ENCODE results near the gene SLC6A11.
A peak's percentile ranks its signal among the peaks of the same experiment; 100 is the strongest.

Gene SLC6A11

GRCh38 chr3:10870296-10870695 is 54.3 kb downstream of the SLC6A11 start:
- H3K4me3 ChIP-seq (ENCODE audit: control insufficient read depth, low read depth, low read length), result no peak overlapping the region

GRCh38 chr3:10873415-10873814 is 57.4 kb downstream of the SLC6A11 start:
- no peak overlapping the region for H3K4me3 ChIP-seq (ENCODE audit: control insufficient read depth, low read depth, low read length)
- no peak for TF ChIP-seq CTCF (IDR thresholded peaks at IDR 0.05; ENCODE audit: control insufficient read depth, insufficient read depth, low read depth, low read length, missing control alignments)
- no peak for DNase-seq (ENCODE audit: low read depth)

More at GRCh38 chr3:10870296-10870695, 54.3 kb downstream of the SLC6A11 start:
- DNase-seq (ENCODE audit: low read depth), result no peak
- TF ChIP-seq CTCF (IDR thresholded peaks at IDR 0.05; ENCODE audit: control insufficient read depth, insufficient read depth, low read depth, low read length, missing control alignments), result no peak

GRCh38 chr3:10875914-10876313 is 59.9 kb downstream of the SLC6A11 start:
- no peak overlapping the region for H3K4me3 ChIP-seq (ENCODE audit: control insufficient read depth, low read depth, low read length)
- DNase-seq (ENCODE audit: low read depth), result no peak
- no peak for TF ChIP-seq CTCF (IDR thresholded peaks at IDR 0.05; ENCODE audit: control insufficient read depth, insufficient read depth, low read depth, low read length, missing control alignments)

GRCh38 chr3:10876661-10877060 is 60.6 kb downstream of the SLC6A11 start:
- H3K4me3 ChIP-seq (ENCODE audit: control insufficient read depth, low read depth, low read length), result no peak overlapping the region
- no peak for DNase-seq (ENCODE audit: low read depth)
- no peak for TF ChIP-seq CTCF (IDR thresholded peaks at IDR 0.05; ENCODE audit: control insufficient read depth, insufficient read depth, low read depth, low read length, missing control alignments)

- TF ChIP-seq CTCF (IDR thresholded peaks at IDR 0.05; ENCODE audit: control insufficient read depth, insufficient read depth, low read depth, low read length, missing control alignments), result no peak
- no peak overlapping the region for H3K4me3 ChIP-seq (ENCODE audit: control insufficient read depth, low read depth, low read length)
- DNase-seq (ENCODE audit: low read depth), result no peak
These were observed 66.8 kb downstream of the SLC6A11 start for GRCh38 chr3:10882851-10883250.

GRCh38 chr3:10883478-10884234 is 67.6 kb downstream of the SLC6A11 start:
- no peak for DNase-seq (ENCODE audit: low read depth)
- peak; percentile 59 for TF ChIP-seq CTCF (IDR thresholded peaks at IDR 0.05; ENCODE audit: control insufficient read depth, insufficient read depth, low read depth, low read length, missing control alignments)
- H3K4me3 ChIP-seq (ENCODE audit: control insufficient read depth, low read depth, low read length), result no peak overlapping the region

Data from AG09309 (cell line).